Measurements from ENCODE around the gene ANTXR1.

GRCh38 chr2:69223759-69224511 lies 211.0 kb downstream of the ANTXR1 start:
- TF ChIP-seq, protein P1, sequence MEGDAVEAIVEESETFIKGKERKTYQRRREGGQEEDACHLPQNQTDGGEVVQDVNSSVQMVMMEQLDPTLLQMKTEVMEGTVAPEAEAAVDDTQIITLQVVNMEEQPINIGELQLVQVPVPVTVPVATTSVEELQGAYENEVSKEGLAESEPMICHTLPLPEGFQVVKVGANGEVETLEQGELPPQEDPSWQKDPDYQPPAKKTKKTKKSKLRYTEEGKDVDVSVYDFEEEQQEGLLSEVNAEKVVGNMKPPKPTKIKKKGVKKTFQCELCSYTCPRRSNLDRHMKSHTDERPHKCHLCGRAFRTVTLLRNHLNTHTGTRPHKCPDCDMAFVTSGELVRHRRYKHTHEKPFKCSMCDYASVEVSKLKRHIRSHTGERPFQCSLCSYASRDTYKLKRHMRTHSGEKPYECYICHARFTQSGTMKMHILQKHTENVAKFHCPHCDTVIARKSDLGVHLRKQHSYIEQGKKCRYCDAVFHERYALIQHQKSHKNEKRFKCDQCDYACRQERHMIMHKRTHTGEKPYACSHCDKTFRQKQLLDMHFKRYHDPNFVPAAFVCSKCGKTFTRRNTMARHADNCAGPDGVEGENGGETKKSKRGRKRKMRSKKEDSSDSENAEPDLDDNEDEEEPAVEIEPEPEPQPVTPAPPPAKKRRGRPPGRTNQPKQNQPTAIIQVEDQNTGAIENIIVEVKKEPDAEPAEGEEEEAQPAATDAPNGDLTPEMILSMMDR (IDR thresholded peaks at IDR 0.05; ENCODE audit: low read depth, low read length): no peak
- TF ChIP-seq EZH2phosphoT487 (IDR thresholded peaks at IDR 0.05; ENCODE audit: low read depth): no peak
